Type B pancreatic cell (in vitro differentiated cells): ENCODE results near the gene PCP4L1. TPM values are rescaled to one million over a fixed set of nuclear protein-coding genes. Genes with fewer than 3 reads are reported as not detected.

ENCODE experiments used
- DNase-seq: peaks from one replicate; pipeline ENCODE4 v3.0.0; 2021; ENCODE audit warnings: mixed read lengths; ENCODE audit not compliant: unreplicated experiment; ENCODE audit errors: extremely low spot score
- H3K27ac Mint-ChIP-seq: 2 replicates; pipeline ENCODE4 v1.8.0; 2021; ENCODE audit warnings: mild to moderate bottlenecking, mixed read lengths
- H3K27me3 Mint-ChIP-seq: 2 replicates; pipeline ENCODE4 v1.8.0; 2021; ENCODE audit warnings: mixed read lengths
- H3K36me3 Mint-ChIP-seq: 2 replicates; pipeline ENCODE4 v1.8.0; 2021; ENCODE audit warnings: mixed read lengths
- H3K4me1 Mint-ChIP-seq: one replicate; pipeline ENCODE4 v1.8.0; 2021; ENCODE audit warnings: mixed read lengths; ENCODE audit not compliant: unreplicated experiment
- H3K4me3 Mint-ChIP-seq: 2 replicates; pipeline ENCODE4 v1.8.0; 2021; ENCODE audit warnings: mild to moderate bottlenecking, mixed read lengths
- H3K9me3 Mint-ChIP-seq: 2 replicates; pipeline ENCODE4 v1.8.0; 2021; ENCODE audit warnings: mixed read lengths
- total RNA-seq: library from RNA; stranded (reverse); gene quantifications from 2 replicates; pipeline ENCODE4 v1.2.1, GENCODE V29; 2021; ENCODE audit warnings: low replicate concordance
- TF ChIP-seq, protein P1 (sequence below): fragments of 200-600 bp; sonication (generic); conservative IDR thresholded peaks from 2 replicates; pipeline ENCODE4 v1.5.0; 2021; ENCODE audit warnings: antibody characterized with exemption, mild to moderate bottlenecking

Gene PCP4L1
- total RNA-seq, 1 donor from 2014 or later, result 1.0 TPM

DNA sequence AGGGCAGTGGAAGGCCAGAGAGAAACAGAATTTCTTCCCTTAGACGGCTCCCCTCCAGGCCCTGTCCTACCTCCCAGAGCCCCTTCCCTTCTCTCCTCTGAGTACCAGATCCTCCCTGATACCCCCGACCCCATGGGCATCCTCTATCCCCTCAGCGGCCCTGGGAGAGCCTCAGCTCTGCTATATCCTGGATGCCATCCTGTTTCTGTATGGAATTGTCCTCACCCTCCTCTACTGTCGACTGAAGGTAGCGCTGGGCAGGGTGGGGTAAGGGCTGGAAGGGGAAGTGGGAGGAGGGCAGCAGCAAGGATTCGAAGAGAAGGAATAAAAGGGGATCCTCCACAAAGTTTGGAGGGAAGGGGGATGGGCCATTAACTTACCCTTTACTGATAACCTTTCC lies 40.7 kb upstream of the PCP4L1 start:
- H3K4me3 Mint-ChIP-seq, result no peak overlapping the region

DNA sequence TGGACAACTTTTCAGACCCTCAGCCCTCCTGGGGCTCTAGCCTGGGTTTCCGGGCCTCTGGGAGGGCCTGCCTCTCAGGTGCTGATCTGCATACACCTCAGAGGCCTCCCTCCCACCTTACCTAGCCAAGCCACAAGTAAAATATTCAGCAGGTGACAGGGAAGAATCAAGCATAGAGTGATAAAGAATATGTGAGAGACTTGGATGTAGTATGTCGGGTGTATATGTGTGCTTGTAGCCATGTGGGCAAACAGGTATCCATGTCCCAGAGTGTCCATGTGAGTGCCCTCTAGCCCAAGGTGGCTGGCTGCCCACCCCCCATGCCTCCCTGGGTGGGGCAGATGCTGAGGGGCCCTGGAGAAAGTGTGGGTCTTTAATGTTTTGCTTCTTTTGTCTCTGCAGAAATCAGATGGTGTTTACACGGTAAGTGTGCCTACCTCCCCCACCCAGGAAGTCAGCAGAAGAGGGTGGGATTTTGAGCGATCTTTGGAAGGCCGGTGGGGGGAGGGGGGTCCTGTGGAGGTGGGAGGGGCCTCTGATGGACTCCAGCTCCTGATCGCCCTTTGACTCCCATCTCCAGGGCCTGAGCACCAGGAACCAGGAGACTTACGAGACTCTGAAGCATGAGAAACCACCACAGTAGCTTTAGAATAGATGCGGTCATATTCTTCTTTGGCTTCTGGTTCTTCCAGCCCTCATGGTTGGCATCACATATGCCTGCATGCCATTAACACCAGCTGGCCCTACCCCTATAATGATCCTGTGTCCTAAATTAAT lies 40.1 kb upstream of the PCP4L1 start:
- DNase-seq, result no peak
- Mint-ChIP-seq H3K27ac (no peak overlapping the region), H3K36me3 (peaks cover 15% of the 10 kb centered on the region), H3K9me3 (no peaks in the 10 kb centered on the region), H3K27me3 (peaks cover 2% of the 10 kb centered on the region), H3K4me3 (no peak overlapping the region), H3K4me1 (peaks cover 9% of the 10 kb centered on the region)
- TF ChIP-seq, protein P1, sequence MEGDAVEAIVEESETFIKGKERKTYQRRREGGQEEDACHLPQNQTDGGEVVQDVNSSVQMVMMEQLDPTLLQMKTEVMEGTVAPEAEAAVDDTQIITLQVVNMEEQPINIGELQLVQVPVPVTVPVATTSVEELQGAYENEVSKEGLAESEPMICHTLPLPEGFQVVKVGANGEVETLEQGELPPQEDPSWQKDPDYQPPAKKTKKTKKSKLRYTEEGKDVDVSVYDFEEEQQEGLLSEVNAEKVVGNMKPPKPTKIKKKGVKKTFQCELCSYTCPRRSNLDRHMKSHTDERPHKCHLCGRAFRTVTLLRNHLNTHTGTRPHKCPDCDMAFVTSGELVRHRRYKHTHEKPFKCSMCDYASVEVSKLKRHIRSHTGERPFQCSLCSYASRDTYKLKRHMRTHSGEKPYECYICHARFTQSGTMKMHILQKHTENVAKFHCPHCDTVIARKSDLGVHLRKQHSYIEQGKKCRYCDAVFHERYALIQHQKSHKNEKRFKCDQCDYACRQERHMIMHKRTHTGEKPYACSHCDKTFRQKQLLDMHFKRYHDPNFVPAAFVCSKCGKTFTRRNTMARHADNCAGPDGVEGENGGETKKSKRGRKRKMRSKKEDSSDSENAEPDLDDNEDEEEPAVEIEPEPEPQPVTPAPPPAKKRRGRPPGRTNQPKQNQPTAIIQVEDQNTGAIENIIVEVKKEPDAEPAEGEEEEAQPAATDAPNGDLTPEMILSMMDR, result no peak

More for the DNA sequence above, 40.7 kb upstream of the PCP4L1 start:
- Mint-ChIP-seq H3K36me3 (peaks cover 20% of the 10 kb centered on the region), H3K4me1 (peaks cover 9% of the 10 kb centered on the region), H3K27ac (no peak overlapping the region), H3K27me3 (no peaks in the 10 kb centered on the region), H3K9me3 (no peaks in the 10 kb centered on the region)
- DNase-seq, result no peak
- TF ChIP-seq, protein P1, result no peak

DNA sequence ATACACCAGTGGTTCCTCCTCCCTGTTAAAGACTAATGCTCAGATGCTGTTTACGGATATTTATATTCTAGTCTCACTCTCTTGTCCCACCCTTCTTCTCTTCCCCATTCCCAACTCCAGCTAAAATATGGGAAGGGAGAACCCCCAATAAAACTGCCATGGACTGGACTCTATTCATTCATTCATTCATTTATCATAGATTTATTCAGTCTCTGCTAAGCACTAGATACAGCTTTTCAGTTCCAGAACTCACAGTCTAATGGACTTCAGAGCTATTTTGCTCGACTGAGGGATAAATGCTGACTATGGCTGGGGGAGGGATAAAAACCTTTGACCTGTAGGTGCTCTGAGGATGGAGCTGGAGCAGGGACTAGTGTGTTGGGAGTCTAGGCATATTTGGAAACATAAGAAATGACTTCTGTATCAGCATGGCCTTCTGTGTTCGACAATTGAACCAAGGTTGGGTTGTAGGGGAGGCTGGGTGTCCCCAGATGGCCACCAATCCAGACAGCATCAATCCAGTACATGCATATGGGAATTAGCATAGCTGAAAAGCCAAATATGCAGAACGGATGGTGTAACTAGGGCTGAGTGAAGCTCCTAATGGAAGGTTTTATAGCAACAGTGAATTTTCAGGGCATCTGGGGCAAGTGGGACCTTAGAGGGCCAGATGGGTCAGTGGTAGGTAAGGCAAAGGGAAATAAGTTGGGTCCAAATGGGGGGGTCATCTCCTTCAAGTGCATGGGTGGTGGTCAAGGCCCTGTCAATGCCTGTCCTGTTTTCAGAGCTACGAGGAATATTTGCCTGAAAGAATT lies 39.3 kb upstream of the PCP4L1 start:
- Mint-ChIP-seq H3K9me3 (no peaks in the 10 kb centered on the region), H3K4me3 (no peak overlapping the region), H3K27me3 (peaks cover 5% of the 10 kb centered on the region), H3K4me1 (peaks cover 9% of the 10 kb centered on the region), H3K27ac (no peak overlapping the region), H3K36me3 (peaks cover 7% of the 10 kb centered on the region)
- TF ChIP-seq, protein P1, result no peak
- DNase-seq, result no peak

DNA sequence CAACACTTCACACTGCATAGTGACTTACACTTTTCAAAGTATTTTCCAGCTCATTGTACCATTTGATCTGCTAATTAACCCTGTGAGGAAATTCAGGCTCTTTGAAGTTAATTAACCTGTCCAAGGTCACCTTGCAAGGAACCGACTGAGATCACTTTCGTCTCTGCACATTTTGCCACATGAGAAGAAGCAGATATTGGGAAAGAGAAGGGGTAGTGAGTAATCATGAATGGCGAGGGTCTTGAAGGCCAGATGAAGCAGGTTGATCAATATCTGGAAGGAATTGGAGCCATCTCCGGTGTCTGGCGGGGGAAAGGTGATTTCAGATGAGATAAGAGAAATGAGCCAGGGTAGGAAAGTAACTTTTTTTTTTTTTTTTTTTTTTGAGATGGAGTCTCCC lies 38.5 kb upstream of the PCP4L1 start:
- peaks cover 5% of the 10 kb centered on the region for H3K27me3 Mint-ChIP-seq
- H3K36me3 Mint-ChIP-seq, result peaks cover 3% of the 10 kb centered on the region
- H3K4me3 Mint-ChIP-seq, result no peak overlapping the region
- no peaks in the 10 kb centered on the region for H3K9me3 Mint-ChIP-seq
- peaks cover 9% of the 10 kb centered on the region for H3K4me1 Mint-ChIP-seq
- no peak overlapping the region for H3K27ac Mint-ChIP-seq
- TF ChIP-seq, protein P1, result no peak
- DNase-seq, result no peak

DNA sequence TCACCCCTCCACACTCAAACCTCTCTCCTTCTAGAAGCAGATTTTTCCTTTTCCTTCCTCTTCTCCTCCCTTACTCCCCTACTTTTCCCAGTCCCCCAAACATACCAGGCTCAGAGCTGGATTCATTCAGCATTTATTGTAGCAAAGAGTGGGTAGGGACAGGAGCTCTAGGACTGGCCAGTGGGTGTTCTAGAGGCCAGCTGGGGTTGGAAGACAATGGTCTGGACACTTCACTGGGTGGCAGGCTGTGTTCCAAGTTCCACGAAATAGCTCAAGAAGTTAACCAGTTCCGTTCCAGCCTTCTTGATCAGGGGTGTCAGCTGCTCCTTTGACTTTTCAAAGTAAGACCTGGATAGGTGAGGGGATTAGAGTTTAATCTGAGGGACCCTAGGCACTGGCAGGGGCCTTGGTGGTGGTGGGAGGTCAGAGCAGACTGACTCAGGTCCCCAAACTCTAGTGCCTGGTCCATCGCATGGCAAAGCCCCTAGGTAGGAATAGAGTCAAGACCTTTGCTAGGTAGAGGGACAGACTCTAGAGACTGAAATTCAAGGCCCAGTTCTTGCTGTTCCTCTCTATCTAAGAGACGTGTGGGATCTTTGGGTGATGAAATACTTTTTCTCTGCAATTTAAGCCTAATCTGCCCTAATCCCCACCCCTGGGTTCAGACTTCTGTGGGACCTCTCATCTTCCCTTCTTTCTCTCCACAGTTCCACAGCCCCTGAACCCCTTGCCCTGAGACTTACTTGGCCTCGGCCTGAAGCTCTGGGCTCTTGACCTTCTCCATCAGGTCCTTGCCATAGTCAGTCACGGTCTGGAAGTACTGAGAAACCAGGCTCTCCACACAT lies 36.1 kb upstream of the PCP4L1 start:
- peaks cover 5% of the 10 kb centered on the region for H3K27me3 Mint-ChIP-seq
- peaks cover 17% of the 10 kb centered on the region for H3K4me1 Mint-ChIP-seq

More for the DNA sequence above, 36.1 kb upstream of the PCP4L1 start:
- no peak for DNase-seq
- no peaks in the 10 kb centered on the region for H3K9me3 Mint-ChIP-seq
- TF ChIP-seq, protein P1, result no peak
- no peak overlapping the region for H3K4me3 Mint-ChIP-seq
- H3K27ac Mint-ChIP-seq, result no peak overlapping the region
- H3K36me3 Mint-ChIP-seq, result peaks cover under 1% of the 10 kb centered on the region
